Inflammatory macrophage treated with lipopolysaccharide for 1 hour (primary cell): Measurements from ENCODE around the gene PSAP.

ENCODE experiments used
- DNase-seq, 2 donors: peaks; one replicate each; pipeline ENCODE4 v3.0.0-alpha.2; 2020 to 2022

Gene PSAP

GRCh38 chr10:71824333-71824732, 26.7 kb downstream of the PSAP start:
- no peak for DNase-seq

- DNase-seq = no peak
Measured at GRCh38 chr10:71823356-71823755, 27.7 kb downstream of the PSAP start.

- no peak for DNase-seq
Measured at GRCh38 chr10:71821909-71822763, 28.9 kb downstream of the PSAP start.

DNA sequence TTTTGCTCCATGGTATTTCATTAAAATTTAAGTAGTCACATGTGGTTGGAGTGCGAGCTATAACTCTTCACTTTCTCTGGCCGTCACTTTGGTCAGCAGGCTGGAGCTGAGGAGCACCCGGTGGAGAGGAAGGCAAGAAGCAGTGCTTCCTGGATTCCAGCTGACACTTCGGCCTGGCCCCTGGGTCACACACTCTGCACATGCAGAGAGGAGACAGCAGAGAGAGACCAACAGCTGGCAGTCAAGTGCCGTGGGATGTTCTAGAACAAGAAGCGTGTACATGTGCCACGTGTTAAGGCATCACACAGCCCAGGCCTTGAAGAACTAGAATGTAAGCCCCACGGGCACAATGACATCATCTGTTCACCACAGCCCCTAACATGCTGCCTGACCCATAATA, 30.1 kb downstream of the PSAP start:
- DNase-seq = no peak

DNA sequence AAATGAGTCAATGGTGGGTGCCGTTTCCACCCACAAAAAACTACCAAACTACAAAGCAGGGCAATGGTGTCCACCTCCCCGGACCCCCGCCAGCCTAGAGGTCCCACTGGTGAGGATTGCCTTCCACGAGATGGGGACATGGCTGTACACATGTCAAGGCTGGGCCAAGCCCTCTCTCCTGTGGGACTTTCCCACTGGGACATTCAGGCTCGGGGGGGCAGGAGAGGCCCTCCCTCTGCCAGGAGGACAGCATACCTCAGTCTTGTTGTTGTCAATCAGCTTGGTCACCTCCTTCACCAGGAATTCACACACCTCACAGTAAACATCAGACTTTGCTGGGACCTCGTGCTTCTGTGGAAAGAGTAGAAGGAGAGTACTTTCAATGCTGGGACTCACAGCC, 31.1 kb downstream of the PSAP start:
- no peak for DNase-seq

DNA sequence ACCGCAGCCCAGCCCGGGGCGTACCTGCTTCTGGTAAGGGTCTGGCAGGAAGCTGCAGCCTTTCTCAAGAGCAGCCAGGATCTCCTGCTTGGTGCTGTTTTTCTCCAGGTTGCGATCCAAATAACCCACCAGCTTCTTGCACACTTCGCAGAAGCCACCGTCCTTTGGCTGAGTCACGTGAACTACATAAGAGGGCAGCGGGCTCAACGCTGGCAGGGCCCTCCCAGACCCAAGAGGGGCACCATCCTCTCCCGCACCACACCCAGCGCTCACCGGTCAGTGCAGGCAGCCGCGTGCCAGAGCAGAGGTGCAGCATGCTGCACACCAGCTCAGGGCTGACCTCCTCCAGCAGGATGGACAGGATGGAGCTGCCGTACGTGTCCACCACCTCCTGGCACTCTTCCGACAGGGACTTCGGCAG, 31.6 kb downstream of the PSAP start:
- no peak for DNase-seq

GRCh38 chr10:71818674-71819260, 32.3 kb downstream of the PSAP start:
- no peak for DNase-seq

DNA sequence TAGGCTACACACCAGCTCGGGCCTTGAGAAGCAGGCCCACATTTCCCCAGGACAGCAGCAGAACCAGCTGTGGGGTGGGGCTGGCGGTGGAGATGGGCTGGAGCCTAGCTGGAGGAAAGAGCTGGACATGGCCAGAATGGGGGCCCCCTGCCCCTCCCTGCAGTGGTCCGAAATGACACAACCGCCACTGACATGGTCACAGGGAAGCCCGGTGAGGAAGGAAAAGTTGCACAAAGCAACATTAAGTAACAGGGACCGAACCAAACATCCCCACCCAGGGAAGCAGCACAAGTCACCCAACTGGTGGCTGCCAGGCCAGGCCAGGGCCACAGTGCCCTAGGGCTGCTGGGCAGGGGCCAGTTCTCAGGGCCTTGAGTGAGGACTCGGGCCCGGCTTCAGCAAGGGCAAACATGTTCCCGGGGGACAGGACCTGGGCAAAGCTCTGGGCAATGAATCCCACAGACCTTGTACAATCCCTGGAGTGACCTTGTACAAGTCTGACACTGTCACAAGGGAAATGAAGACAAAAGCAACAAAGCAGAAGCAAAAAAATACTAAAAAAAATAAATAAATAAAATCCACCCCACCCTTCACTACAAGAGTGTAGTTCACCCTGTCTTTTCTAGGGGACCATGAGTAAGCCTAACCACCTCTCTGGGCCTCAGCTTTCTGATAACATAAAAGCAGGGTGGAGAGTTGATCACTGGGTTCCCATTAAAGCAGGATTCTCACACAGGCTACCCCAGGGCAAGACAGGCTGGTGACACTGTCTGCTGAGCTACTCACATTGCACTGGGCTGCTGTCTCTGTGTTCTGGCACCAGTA, 33.0 kb downstream of the PSAP start:
- DNase-seq = peak; percentile 87 to 90

DNA sequence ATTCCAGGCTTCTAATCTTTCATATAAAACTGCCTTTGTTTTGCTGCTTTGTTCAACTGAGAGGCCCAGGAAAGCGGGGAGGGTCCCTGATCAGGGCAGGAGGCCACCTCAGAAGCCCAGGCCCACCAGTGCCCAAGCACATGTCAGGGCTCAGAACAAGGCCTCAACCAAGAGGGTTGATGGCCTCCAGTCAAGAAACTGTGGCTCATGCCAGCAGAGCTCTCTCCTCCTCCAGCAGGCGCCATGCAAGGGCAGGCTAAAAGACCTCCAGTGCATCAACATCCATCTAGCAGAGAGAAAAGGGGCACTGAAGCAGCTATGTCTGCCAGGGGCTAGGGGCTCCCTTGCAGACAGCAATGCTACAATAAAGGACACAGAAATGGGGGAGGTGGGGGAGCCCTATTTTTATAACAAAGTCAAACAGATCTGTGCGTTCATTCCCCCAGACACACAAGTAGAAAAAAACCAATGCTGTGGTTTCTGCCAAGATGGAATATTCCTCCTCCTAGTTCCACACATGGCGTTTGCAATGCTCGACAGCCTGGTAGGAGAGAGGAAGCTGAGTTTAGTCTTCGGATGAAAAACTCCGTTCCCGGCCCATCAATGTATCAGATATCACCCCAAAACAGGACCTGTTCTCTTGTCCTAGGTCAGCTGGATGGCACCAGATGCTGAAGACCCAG, 34.0 kb downstream of the PSAP start:
- DNase-seq = no peak

DNA sequence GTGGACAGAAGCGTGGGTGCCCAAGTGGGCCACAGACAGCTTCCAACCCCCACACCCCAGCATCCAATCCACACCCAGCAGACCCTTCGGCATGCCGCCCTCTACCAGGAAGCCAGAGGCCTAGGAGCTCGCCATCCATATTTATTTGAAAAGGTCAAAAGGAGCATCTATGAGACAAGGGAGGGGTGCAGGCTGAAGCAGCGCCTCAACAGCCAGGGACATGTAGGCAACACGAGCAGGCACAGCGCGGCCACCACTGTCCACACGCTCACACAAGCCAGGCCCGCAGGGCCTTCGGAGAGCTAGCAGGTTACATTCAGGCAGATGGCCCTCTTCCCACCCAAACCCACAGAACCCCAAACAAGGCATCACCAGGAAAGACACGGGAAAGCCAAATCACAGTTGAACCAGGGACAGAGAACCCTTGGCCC, 34.6 kb downstream of the PSAP start:
- DNase-seq = no peak

- no peak for DNase-seq
Measured at GRCh38 chr10:71815515-71816130, 35.4 kb downstream of the PSAP start.

DNA sequence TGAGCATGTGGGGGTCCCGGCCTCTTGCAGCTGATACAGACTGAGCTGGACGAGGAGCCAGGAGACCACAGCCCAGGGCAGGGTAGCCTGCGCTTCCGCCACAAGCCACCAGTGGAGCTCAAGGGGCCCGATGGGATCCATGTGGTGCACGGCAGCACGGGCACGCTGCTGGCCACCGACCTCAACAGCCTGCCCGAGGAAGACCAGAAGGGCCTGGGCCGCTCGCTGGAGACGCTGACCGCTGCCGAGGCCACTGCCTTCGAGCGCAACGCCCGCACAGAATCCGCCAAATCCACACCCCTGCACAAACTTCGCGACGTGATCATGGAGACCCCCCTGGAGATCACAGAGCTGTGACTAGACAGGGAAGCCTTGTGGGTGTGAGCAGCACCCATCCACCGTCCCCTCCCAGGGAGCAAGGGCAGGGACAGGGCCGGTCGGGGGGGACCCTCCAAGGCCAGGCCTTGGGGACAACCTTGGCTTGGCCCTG, 36.1 kb downstream of the PSAP start:
- no peak for DNase-seq

DNA sequence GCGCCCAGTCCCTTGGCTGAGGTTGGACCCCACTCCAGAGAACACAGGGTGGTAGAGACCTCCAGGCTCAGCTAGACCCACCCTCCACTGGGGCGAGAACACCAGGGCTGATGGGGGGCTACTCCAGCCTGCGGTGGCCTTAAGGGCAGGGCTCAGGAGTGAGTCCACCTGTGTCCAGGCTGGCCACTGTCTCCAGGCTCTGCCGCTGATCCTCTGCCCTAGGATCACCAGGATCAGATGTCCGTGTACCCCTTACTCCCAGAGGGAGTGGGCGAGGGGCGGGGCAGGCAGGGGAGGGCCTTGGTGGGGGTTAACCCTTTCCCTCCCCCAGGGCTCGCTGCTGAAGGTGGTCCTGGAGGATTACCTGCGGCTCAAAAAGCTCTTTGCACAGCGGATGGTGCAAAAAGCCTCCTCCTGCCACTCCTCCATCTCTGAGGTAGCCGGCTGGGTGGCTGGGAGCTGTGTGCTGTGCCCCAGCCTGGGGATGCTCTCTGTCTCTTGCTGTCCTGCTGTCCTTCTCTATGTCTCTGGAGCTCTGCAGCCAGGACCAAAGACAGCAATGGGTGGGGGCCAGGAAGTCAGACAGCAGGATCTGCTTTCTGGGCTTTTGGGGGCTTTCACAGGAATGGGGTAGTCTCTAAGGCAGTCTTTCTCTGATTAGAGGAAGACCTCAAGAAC, 38.0 kb downstream of the PSAP start:
- DNase-seq = no peak

- DNase-seq = peak in 1 of 2 donors; percentile 65
Measured at GRCh38 chr10:71812016-71812912, 38.8 kb downstream of the PSAP start.

DNA sequence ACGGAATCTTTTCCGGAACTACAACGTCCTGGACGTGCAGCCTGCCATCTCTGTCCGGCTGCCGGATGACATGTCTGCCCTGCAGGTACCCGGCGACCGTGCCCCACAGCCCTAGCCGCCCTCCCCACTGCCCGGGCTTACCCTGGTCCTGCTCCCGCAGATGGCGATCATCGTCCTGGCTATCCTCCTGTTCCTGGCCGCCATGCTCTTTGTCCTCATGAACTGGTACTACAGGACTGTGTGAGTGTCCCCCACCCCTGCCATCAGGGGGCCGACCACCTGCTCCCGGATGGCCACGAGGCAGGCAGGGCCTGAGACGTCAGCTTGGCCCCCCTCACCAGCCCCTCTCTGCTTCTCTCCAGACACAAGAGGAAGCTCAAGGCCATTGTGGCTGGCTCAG, 39.7 kb downstream of the PSAP start:
- no peak for DNase-seq

DNA sequence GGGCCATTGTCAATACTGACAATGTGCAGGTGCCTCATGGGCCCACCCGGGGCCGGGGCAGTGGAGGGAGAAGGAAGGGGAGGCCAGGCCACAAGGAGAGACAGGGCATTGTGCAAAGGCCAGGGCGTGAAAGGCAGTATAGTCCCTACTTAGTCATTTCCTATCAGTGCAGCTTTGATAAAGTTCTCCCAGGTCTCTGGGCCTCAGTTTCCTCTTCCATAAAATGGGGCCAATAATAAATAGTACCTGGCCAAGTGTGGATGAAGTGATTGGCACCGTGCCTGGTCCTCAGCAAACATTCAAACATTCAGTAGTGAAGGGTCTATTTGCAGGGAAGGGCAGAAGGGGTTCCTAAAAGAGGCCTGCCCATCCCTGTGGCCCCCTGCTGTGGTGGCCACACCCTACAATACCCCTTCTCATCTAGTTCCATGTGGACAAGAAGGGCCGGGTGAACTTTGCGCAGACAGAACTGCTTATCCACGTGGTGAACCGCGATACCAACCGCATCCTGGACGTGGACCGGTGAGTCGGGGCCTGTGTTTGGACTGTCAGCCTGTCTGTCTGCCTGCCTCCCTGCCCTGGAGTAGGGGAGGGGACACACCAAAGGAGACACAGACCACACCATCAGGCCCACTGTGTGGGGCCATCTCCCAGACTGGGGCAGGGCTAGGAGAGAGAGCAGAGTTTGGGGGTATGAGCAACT, 40.9 kb downstream of the PSAP start:
- peak in 1 of 2 donors; percentile 4 for DNase-seq

DNA sequence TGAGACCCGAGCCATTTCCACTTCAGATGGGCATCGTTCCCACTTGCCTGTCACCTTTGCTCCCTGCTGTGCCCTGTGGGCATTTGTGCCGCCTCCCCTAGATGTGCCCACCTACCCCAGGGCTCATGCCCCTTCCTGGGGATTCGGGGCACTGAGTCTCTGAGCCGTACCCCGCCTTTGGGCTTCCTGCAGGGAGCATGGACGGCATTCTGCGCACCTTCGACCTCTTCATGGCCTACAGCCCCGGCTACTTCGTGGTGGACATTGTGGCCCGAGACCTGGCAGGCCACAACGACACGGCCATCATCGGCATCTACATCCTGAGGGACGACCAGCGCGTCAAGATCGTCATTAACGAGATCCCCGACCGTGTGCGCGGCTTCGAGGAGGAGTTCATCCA, 41.4 kb downstream of the PSAP start:
- no peak for DNase-seq

DNA sequence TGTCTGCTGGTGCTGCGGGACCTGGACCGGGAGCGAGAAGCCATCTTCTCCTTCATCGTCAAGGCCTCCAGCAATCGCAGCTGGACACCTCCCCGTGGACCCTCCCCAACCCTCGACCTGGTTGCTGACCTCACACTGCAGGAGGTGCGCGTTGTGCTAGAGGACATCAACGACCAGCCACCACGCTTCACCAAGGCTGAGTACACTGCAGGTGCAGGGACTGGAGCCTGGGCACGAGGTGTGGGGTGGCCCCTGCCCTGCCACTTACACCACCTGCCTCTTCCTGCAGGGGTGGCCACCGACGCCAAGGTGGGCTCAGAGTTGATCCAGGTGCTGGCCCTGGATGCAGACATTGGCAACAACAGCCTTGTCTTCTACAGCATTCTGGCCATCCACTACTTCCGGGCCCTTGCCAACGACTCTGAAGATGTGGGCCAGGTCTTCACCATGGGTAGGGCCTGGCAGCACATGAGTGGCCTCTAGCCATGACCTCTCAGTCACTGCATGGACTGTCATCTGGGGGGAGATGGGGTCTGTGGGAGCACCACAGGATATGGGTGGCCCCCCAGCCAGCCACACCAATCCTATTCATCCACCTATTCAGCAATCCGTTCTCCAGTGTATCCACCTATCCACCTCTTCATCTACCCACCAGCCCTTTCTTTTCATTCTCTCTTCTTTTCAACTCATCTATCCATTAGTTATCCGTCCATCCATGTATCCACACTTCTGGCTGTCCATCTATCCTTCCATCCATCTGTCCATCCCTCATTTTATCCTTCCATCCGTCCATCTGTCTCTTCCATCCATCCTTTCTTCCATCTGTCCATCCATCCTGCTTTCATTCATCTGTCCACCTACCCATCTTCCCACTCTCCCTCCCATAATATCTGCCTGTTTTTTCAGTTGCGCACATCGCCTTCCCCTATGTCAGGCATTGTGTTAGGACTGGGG, 43.2 kb downstream of the PSAP start:
- no peak for DNase-seq
